ENCODE results near the gene MKS1. TPM values are rescaled to one million over a fixed set of nuclear protein-coding genes. Genes with fewer than 3 reads are reported as not detected.

MKS1 gene
- total RNA-seq, 6 donors from 2014 or later, result 11.7 to 44.0 (median 15.0) TPM

- Histone ChIP-seq H3K27me3 (no peaks in the 10 kb centered on the region), H3K9me3 (no peaks in the 10 kb centered on the region), H3K27ac (no peak overlapping the region), H3K4me3 (no peak overlapping the region), H3K4me1 (no peaks in the 10 kb centered on the region), H3K36me3 (no peaks in the 10 kb centered on the region)
- DNase-seq (no peak), ATAC-seq (ENCODE audit: low FRiP score in 2 of 2) (no peak)
- 76 to 83% methylated on average over 6 of the region's 6 CpGs for WGBS, 2 donors
- TF ChIP-seq EP300 (IDR thresholded peaks at IDR 0.05) (no peak), POLR2A (IDR thresholded peaks at IDR 0.05) (no peak), POLR2AphosphoS5 (IDR thresholded peaks at IDR 0.05) (no peak)
- TF ChIP-seq, protein P1, sequence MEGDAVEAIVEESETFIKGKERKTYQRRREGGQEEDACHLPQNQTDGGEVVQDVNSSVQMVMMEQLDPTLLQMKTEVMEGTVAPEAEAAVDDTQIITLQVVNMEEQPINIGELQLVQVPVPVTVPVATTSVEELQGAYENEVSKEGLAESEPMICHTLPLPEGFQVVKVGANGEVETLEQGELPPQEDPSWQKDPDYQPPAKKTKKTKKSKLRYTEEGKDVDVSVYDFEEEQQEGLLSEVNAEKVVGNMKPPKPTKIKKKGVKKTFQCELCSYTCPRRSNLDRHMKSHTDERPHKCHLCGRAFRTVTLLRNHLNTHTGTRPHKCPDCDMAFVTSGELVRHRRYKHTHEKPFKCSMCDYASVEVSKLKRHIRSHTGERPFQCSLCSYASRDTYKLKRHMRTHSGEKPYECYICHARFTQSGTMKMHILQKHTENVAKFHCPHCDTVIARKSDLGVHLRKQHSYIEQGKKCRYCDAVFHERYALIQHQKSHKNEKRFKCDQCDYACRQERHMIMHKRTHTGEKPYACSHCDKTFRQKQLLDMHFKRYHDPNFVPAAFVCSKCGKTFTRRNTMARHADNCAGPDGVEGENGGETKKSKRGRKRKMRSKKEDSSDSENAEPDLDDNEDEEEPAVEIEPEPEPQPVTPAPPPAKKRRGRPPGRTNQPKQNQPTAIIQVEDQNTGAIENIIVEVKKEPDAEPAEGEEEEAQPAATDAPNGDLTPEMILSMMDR (IDR thresholded peaks at IDR 0.05), result no peak
These were observed 45.5 kb upstream of the MKS1 start for GRCh38 chr17:58264407-58265103.

DNA sequence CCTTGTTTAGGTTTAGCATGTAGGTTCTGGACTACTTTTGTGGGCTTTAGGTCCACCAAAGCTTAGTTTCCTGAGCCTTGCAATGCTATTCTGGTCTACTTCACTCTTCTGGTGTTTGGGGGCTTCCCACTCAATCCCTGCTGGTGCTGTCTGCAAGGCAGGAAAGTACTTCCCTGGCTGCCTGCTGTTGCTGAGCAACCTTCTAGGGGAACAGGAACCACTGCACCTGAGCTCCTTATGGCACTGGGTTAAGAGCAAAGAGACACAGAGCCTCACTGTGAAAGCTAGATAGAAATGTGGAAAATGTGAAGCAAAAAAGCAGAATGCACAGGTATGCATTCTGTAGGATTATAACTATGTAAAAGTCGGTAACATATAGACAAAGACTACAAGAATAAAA is 44.7 kb upstream of the MKS1 start:
- TF ChIP-seq EP300 (IDR thresholded peaks at IDR 0.05), result no peak
- TF ChIP-seq, protein P1 (IDR thresholded peaks at IDR 0.05), result no peak
- no peak for TF ChIP-seq POLR2AphosphoS5 (IDR thresholded peaks at IDR 0.05)
- TF ChIP-seq POLR2A (IDR thresholded peaks at IDR 0.05), result no peak
- 55 to 65% methylated on average over 1 of the region's 1 CpG for WGBS, 2 donors
- no peak overlapping the region for H3K27ac ChIP-seq
- H3K4me1 ChIP-seq, result no peaks in the 10 kb centered on the region
- H3K36me3 ChIP-seq, result no peaks in the 10 kb centered on the region
- DNase-seq (no peak), ATAC-seq (ENCODE audit: low FRiP score in 2 of 2) (no peak)
- no peaks in the 10 kb centered on the region for H3K9me3 ChIP-seq
- no peaks in the 10 kb centered on the region for H3K27me3 ChIP-seq
- no peak overlapping the region for H3K4me3 ChIP-seq

DNA sequence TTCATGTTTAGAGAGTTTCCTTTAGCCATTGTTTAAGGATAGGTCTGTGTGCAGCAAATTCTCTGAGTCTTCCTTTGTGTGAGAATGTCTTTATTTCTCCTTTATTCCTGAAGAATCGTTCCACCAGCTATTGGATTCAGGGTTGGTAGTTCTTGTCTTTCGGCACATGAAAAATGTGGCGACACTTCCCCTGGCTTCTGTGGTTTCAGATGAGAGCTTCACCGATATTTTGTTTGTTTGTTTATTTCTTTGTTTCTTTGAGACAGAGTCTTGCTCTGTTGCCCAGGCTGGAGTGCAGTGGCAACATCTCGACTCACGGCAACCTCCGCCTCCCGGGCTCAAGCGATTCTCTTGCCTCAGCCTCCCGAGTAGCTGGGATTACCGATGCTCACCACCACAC is 43.1 kb upstream of the MKS1 start:
- H3K4me1 ChIP-seq, result no peaks in the 10 kb centered on the region
- H3K27ac ChIP-seq, result no peak overlapping the region
- TF ChIP-seq POLR2AphosphoS5 (IDR thresholded peaks at IDR 0.05) (no peak), POLR2A (IDR thresholded peaks at IDR 0.05) (no peak), EP300 (IDR thresholded peaks at IDR 0.05) (no peak)
- TF ChIP-seq, protein P1 (IDR thresholded peaks at IDR 0.05), result no peak
- DNase-seq (no peak), ATAC-seq (ENCODE audit: low FRiP score in 2 of 2) (no peak)
- no peaks in the 10 kb centered on the region for H3K36me3 ChIP-seq
- H3K27me3 ChIP-seq, result no peaks in the 10 kb centered on the region
- 81 to 89% methylated on average over 11 of the region's 11 CpGs for WGBS, 2 donors
- H3K9me3 ChIP-seq, result no peaks in the 10 kb centered on the region
- no peak overlapping the region for H3K4me3 ChIP-seq

DNA sequence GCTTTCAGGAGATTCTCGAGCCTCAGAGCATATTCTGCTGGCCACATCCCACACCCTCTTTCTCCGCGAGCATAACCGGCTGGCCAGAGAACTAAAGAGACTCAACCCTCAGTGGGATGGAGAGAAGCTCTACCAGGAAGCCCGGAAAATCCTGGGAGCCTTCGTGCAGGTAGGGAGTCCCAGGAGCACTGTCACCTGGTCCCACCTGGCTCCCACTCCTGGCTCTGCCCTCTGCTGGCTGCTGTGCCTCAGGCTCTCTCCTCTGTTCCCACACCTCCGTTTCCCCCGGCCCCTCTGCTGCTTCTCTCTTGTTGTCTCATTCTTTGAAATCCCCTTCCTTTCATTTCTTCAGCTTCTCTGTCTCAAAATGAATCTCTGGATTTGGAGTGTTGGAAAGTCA is 35.7 kb upstream of the MKS1 start:
- 33 to 35% methylated on average over 5 to 8 of the region's 8 CpGs for WGBS, 2 donors
- no peaks in the 10 kb centered on the region for H3K27me3 ChIP-seq
- DNase-seq (no peak), ATAC-seq (ENCODE audit: low FRiP score in 2 of 2) (no peak)
- no peak for TF ChIP-seq POLR2AphosphoS5 (IDR thresholded peaks at IDR 0.05)
- TF ChIP-seq, protein P1 (IDR thresholded peaks at IDR 0.05), result no peak
- H3K9me3 ChIP-seq, result no peaks in the 10 kb centered on the region
- H3K4me3 ChIP-seq, result no peak overlapping the region
- H3K27ac ChIP-seq, result no peak overlapping the region
- H3K4me1 ChIP-seq, result peaks cover 1 to 2% (median 1%) of the 10 kb centered on the region in 4 donors
- H3K36me3 ChIP-seq, result no peaks in the 10 kb centered on the region

GRCh38 chr17:58253082-58253481 is 34.0 kb upstream of the MKS1 start:
- no peak overlapping the region for H3K27ac ChIP-seq
- DNase-seq (no peak), ATAC-seq (ENCODE audit: low FRiP score in 2 of 2) (no peak)
- peaks cover 10 to 13% (median 11%) of the 10 kb centered on the region in 4 donors for H3K4me1 ChIP-seq
- TF ChIP-seq EP300 (IDR thresholded peaks at IDR 0.05) (no peak), POLR2AphosphoS5 (IDR thresholded peaks at IDR 0.05) (no peak), POLR2A (IDR thresholded peaks at IDR 0.05) (no peak)
- TF ChIP-seq, protein P1 (IDR thresholded peaks at IDR 0.05), result no peak
- H3K9me3 ChIP-seq, result no peaks in the 10 kb centered on the region
- 79 to 91% methylated on average over 3 of the region's 3 CpGs for WGBS, 2 donors
- H3K27me3 ChIP-seq, result peaks cover 0 to 4% (median 1%) of the 10 kb centered on the region in 4 donors
- H3K4me3 ChIP-seq, result no peak overlapping the region
- no peaks in the 10 kb centered on the region for H3K36me3 ChIP-seq

Measured in upper lobe of left lung (tissue), 6 donors.